Neural cell (in vitro differentiated cells): ENCODE measurements around the gene AMZ1. TPM values are rescaled to one million over a fixed set of nuclear protein-coding genes. Genes with fewer than 3 reads are reported as not detected.

ENCODE experiments used
- H2AFZ ChIP-seq: fragments of 200-600, 300-800 bp; sonication (generic), shearing (Covaris generic); 2 replicates; pipeline ENCODE4 v1.6.0; 2014; ENCODE audit warnings: low read depth, mild to moderate bottlenecking, antibody characterized with exemption, low read length, moderate library complexity
- H3F3A ChIP-seq: fragments of 200-600 bp; shearing (Covaris generic); 2 replicates; pipeline ENCODE4 v1.6.1; 2016; ENCODE audit warnings: mild to moderate bottlenecking, moderate library complexity, mixed read lengths, antibody characterized with exemption, low read length; ENCODE audit not compliant: insufficient read depth, poor library complexity, severe bottlenecking
- H3K27ac ChIP-seq: fragments of 200-600, 300-800 bp; sonication (generic), shearing (Covaris generic); 2 replicates; pipeline ENCODE4 v1.5.1; 2014; ENCODE audit warnings: mild to moderate bottlenecking, low read length, moderate library complexity
- H3K27me3 ChIP-seq: fragments of 300-800, 200-600 bp; sonication (generic), shearing (Covaris generic); 2 replicates; pipeline ENCODE4 v1.6.0; 2014; ENCODE audit warnings: mild to moderate bottlenecking, low read depth, low read length, moderate library complexity; ENCODE audit not compliant: insufficient read depth
- H3K36me3 ChIP-seq: fragments of 300-800, 200-600 bp; sonication (generic), shearing (Covaris generic); 2 replicates; pipeline ENCODE4 v1.5.1; 2014; ENCODE audit warnings: mild to moderate bottlenecking, antibody characterized with exemption, low read length, moderate library complexity; ENCODE audit not compliant: insufficient read depth
- H3K4me2 ChIP-seq: fragments of 300-800, 200-600 bp; sonication (generic), shearing (Covaris generic); 2 replicates; pipeline ENCODE4 v1.6.0; 2014; ENCODE audit warnings: mild to moderate bottlenecking, low read length
- H3K4me3 ChIP-seq: fragments of 300-800, 200-600 bp; sonication (generic), shearing (Covaris generic); 2 replicates; pipeline ENCODE4 v1.5.1; 2014; ENCODE audit warnings: mild to moderate bottlenecking, low read length, moderate library complexity
- H3K79me2 ChIP-seq: fragments of 200-600 bp; shearing (Covaris generic); replicated peaks from 2 replicates; pipeline ENCODE4 v1.6.0; 2014; ENCODE audit warnings: mild to moderate bottlenecking, low read length, moderate library complexity; ENCODE audit not compliant: insufficient read depth
- H3K9ac ChIP-seq: fragments of 300-800, 200-600 bp; sonication (generic), shearing (Covaris generic); 2 replicates; pipeline ENCODE4 v1.6.1; 2016; ENCODE audit warnings: mild to moderate bottlenecking, low read length, mixed read lengths
- H3K9me2 ChIP-seq: fragments of 200-600 bp; shearing (Covaris generic); 2 replicates; pipeline ENCODE4 v1.6.1; 2016; ENCODE audit warnings: mild to moderate bottlenecking, low read length, mixed read lengths; ENCODE audit not compliant: insufficient read depth
- H3K9me3 ChIP-seq: fragments of 200-600, 300-800 bp; sonication (generic), shearing (Covaris generic); 2 replicates; pipeline ENCODE4 v1.6.1; 2016; ENCODE audit warnings: mild to moderate bottlenecking, mixed run types, low read length, moderate library complexity, mixed read lengths
- H4K20me1 ChIP-seq: fragments of 200-600 bp; shearing (Covaris generic); 2 replicates; pipeline ENCODE4 v1.6.1; 2016; ENCODE audit warnings: mild to moderate bottlenecking, mixed run types; ENCODE audit not compliant: insufficient read depth
- EP300 ChIP-seq: fragments of 450-650 bp; conservative IDR thresholded peaks from 2 replicates; pipeline ENCODE4 v1.6.1; 2014; ENCODE audit warnings: antibody characterized with exemption, mild to moderate bottlenecking, moderate library complexity; ENCODE audit not compliant: poor library complexity, severe bottlenecking
- EZH2 ChIP-seq: fragments of 200-600, 300-800 bp; shearing (Covaris generic), sonication (generic); IDR thresholded peaks from 2 replicates; pipeline ENCODE4 v1.6.1; 2014; ENCODE audit warnings: antibody characterized with exemption, low read length, borderline replicate concordance, mild to moderate bottlenecking; ENCODE audit not compliant: insufficient read depth, poor library complexity, severe bottlenecking
- MXI1 ChIP-seq: fragments of 450-650 bp; conservative IDR thresholded peaks from 2 replicates; pipeline ENCODE4 v1.6.1; 2014; ENCODE audit warnings: antibody characterized with exemption, mild to moderate bottlenecking; ENCODE audit not compliant: poor library complexity, severe bottlenecking
- POLR2AphosphoS5 ChIP-seq: IDR thresholded peaks from 2 replicates; pipeline ENCODE4 v1.6.1; 2012
- RAD21 ChIP-seq: fragments of 450-650 bp; conservative IDR thresholded peaks from 2 replicates; pipeline ENCODE4 v1.6.1; 2014; ENCODE audit warnings: antibody characterized with exemption, mild to moderate bottlenecking, moderate library complexity
- REST ChIP-seq: IDR thresholded peaks from 2 replicates; pipeline ENCODE4 v1.6.1; 2012; ENCODE audit warnings: borderline replicate concordance
- SMC3 ChIP-seq: fragments of 450-650 bp; conservative IDR thresholded peaks from 2 replicates; pipeline ENCODE4 v1.6.1; 2014; ENCODE audit warnings: antibody characterized with exemption, mild to moderate bottlenecking, moderate library complexity; ENCODE audit not compliant: poor library complexity
- TAF1 ChIP-seq: IDR thresholded peaks from 2 replicates; pipeline ENCODE4 v1.6.1; 2012; ENCODE audit warnings: low read depth
- polyA plus RNA-seq: library from polyadenylated mRNA; depleted of rRNA; stranded (reverse); fragments of >200 nt; gene quantifications from 2 replicates; pipeline ENCODE4 v1.2.3, GENCODE V29; 2014
- TF ChIP-seq, protein P1 (sequence below): fragments of 450-650 bp; IDR thresholded peaks from 2 replicates; pipeline ENCODE4 v1.5.1; 2014; ENCODE audit warnings: antibody characterized with exemption, mild to moderate bottlenecking, moderate library complexity; ENCODE audit not compliant: poor library complexity, severe bottlenecking

Gene AMZ1
- polyA plus RNA-seq, 1 donor from 2014 or later, result not detected

DNA sequence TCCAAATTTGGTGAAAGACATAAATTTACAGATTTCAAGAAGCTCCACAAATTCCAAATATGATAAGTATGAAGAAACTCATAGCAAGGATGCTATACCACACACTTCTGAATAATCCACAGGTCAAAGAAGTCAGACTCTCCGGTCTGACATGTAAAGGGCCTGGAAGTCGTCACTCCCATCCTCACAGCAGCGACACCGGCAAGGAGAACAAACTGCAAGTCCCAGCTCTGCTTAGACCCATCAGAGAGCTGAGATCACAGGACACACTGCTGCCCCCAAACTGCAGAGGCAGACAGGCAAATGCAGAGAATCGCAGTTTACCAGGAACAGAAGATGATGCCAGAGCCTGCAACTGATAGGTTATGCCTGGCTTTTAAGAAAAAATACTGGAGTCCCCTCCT, 62.0 kb downstream of the AMZ1 start:
- no peaks in the 10 kb centered on the region for H3F3A ChIP-seq
- no peaks in the 10 kb centered on the region for H3K9me2 ChIP-seq
- TF ChIP-seq RAD21 (no peak), REST (no peak), EP300 (no peak), SMC3 (no peak), POLR2AphosphoS5 (no peak), EZH2 (no peak), TAF1 (no peak), MXI1 (no peak)
- TF ChIP-seq, protein P1, sequence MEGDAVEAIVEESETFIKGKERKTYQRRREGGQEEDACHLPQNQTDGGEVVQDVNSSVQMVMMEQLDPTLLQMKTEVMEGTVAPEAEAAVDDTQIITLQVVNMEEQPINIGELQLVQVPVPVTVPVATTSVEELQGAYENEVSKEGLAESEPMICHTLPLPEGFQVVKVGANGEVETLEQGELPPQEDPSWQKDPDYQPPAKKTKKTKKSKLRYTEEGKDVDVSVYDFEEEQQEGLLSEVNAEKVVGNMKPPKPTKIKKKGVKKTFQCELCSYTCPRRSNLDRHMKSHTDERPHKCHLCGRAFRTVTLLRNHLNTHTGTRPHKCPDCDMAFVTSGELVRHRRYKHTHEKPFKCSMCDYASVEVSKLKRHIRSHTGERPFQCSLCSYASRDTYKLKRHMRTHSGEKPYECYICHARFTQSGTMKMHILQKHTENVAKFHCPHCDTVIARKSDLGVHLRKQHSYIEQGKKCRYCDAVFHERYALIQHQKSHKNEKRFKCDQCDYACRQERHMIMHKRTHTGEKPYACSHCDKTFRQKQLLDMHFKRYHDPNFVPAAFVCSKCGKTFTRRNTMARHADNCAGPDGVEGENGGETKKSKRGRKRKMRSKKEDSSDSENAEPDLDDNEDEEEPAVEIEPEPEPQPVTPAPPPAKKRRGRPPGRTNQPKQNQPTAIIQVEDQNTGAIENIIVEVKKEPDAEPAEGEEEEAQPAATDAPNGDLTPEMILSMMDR, result no peak
- H3K4me2 ChIP-seq, result no peak overlapping the region
- H3K36me3 ChIP-seq, result no peaks in the 10 kb centered on the region
- H3K9ac ChIP-seq, result no peak overlapping the region
- peaks cover 5% of the 10 kb centered on the region for H3K9me3 ChIP-seq
- no peak overlapping the region for H2AFZ ChIP-seq
- H3K27ac ChIP-seq, result no peak overlapping the region
- H3K4me3 ChIP-seq, result no peak overlapping the region
- no peaks in the 10 kb centered on the region for H3K27me3 ChIP-seq
- H3K79me2 ChIP-seq, result peaks cover 4% of the 10 kb centered on the region
- no peaks in the 10 kb centered on the region for H4K20me1 ChIP-seq

DNA sequence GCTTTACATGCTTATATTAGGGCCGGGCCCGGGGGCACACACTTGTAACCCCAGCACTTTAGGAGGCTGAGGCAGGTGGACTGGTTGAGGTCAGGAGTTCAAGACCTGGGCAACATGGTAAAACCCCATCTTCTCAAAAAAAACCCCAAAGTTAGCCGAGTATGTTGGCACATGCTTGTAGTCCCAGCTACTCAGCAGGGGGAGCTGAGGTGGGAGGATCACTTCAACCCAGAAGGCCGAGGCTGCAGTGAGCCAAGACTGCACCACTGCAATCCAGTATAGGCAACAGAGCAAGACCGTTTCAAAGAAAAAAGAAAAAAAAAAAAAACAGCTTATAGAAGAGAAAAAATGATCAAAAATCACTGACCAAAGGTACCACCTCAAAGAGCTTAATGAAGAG, 63.1 kb downstream of the AMZ1 start:
- Histone ChIP-seq H3K4me2 (no peak overlapping the region), H3K9ac (no peak overlapping the region), H3K79me2 (peaks cover 4% of the 10 kb centered on the region), H3K9me2 (no peaks in the 10 kb centered on the region), H3K36me3 (no peaks in the 10 kb centered on the region), H2AFZ (no peak overlapping the region), H3K4me3 (no peak overlapping the region), H3F3A (no peaks in the 10 kb centered on the region), H3K27ac (no peak overlapping the region), H4K20me1 (no peaks in the 10 kb centered on the region), H3K9me3 (peaks cover 5% of the 10 kb centered on the region), H3K27me3 (no peaks in the 10 kb centered on the region)
- TF ChIP-seq POLR2AphosphoS5 (no peak), MXI1 (no peak), EZH2 (no peak), EP300 (no peak), TAF1 (no peak)
- TF ChIP-seq, protein P1, result no peak
